GM19438 (cell line): ENCODE results near the gene VPS52.
"Not testable (repeated sequence)": the region's sequence is repeated elsewhere in the genome, so short reads cannot be mapped to it uniquely, and the experiment has no call there.

Source experiments
- ATAC-seq: cut with Tn5 transposase; IDR thresholded peaks from one replicate; pipeline ENCODE4 v1.9.1; 2021; ENCODE audit warnings: low read depth; ENCODE audit not compliant: unreplicated experiment

Gene VPS52

GRCh38 chr6:33304216-33304615 lies 32.5 kb upstream of the VPS52 start:
- ATAC-seq = no peak

GRCh38 chr6:33301877-33302276 lies 30.2 kb upstream of the VPS52 start:
- ATAC-seq = no peak

- peak; percentile 82 for ATAC-seq
Measured at GRCh38 chr6:33299237-33299944, 27.7 kb upstream of the VPS52 start.

- ATAC-seq = no peak
Measured at GRCh38 chr6:33298773-33299236, 27.1 kb upstream of the VPS52 start, which contains the start of gene RGL2. TSS of gene RGL2 (minus strand) at chr6:33298942. CDS start at chr6:33298610, 332 bp downstream.

GRCh38 chr6:33297956-33298772 lies 26.5 kb upstream of the VPS52 start:
- ATAC-seq = no peak

- no peak for ATAC-seq
Measured at GRCh38 chr6:33297406-33297955, 25.8 kb upstream of the VPS52 start.

- no peak for ATAC-seq
Measured at GRCh38 chr6:33296797-33297405, 25.2 kb upstream of the VPS52 start.

- no peak for ATAC-seq
Measured at GRCh38 chr6:33295621-33296369, 24.1 kb upstream of the VPS52 start.

- ATAC-seq = no peak
Measured at GRCh38 chr6:33294086-33294823, 22.6 kb upstream of the VPS52 start.

GRCh38 chr6:33292996-33293682 lies 21.5 kb upstream of the VPS52 start:
- ATAC-seq = no peak

- no peak for ATAC-seq
Measured at GRCh38 chr6:33290459-33290858, 18.8 kb upstream of the VPS52 start.

GRCh38 chr6:33289784-33290315 lies 18.2 kb upstream of the VPS52 start:
- no peak for ATAC-seq

GRCh38 chr6:33288921-33289783 lies 17.5 kb upstream of the VPS52 start, which contains the start of the genes PFDN6 and WDR46:
TSS of gene PFDN6 (plus strand) at chr6:33289601. CDS start at chr6:33289857, 256 bp downstream.
TSS of gene WDR46 (minus strand) at chr6:33289239. CDS start at chr6:33289170, 69 bp downstream.
- ATAC-seq = peak; percentile 80

GRCh38 chr6:33288141-33288920 lies 16.7 kb upstream of the VPS52 start:
- ATAC-seq = no peak

GRCh38 chr6:33286946-33287914 lies 15.6 kb upstream of the VPS52 start:
- ATAC-seq = no peak

- not testable (repeated sequence) for ATAC-seq
Measured at GRCh38 chr6:33285214-33285613, 13.5 kb upstream of the VPS52 start.
